DND-41 (cell line): Measurements from ENCODE around the gene INTS1.

ENCODE experiments used
- EZH2 ChIP-seq: IDR thresholded peaks from 3 replicates; pipeline ENCODE4 v1.6.1; 2012; ENCODE audit warnings: borderline replicate concordance, low read depth, mild to moderate bottlenecking, moderate library complexity, low read length, inconsistent platforms; ENCODE audit not compliant: severe bottlenecking
- TF ChIP-seq, protein P1 (sequence below): IDR thresholded peaks from 2 replicates; pipeline ENCODE4 v1.5.1; 2012; ENCODE audit warnings: borderline replicate concordance, low read length, moderate library complexity, mild to moderate bottlenecking; ENCODE audit not compliant: poor library complexity, severe bottlenecking; ENCODE audit errors: extremely low read depth

DNA sequence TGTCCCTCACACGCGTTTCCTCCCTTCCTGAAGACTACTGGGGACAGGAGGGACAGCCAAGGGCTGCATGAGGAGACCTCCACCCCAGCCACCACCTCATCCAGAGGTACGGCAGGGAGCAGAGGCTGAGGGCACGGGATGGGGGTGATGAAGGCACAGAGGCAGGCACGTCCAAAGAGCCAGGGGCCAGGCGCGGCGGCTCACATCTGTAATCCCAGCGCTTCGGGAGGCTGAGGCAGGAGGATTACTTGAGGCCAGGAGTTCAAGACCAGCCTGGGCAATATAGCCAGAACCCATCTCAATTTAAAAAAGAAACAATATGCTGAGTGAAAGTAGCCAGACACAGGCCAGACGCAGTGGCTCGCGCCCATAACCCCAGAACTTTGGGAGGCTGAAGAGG is 48.2 kb downstream of the INTS1 start:
- TF ChIP-seq, protein P1, sequence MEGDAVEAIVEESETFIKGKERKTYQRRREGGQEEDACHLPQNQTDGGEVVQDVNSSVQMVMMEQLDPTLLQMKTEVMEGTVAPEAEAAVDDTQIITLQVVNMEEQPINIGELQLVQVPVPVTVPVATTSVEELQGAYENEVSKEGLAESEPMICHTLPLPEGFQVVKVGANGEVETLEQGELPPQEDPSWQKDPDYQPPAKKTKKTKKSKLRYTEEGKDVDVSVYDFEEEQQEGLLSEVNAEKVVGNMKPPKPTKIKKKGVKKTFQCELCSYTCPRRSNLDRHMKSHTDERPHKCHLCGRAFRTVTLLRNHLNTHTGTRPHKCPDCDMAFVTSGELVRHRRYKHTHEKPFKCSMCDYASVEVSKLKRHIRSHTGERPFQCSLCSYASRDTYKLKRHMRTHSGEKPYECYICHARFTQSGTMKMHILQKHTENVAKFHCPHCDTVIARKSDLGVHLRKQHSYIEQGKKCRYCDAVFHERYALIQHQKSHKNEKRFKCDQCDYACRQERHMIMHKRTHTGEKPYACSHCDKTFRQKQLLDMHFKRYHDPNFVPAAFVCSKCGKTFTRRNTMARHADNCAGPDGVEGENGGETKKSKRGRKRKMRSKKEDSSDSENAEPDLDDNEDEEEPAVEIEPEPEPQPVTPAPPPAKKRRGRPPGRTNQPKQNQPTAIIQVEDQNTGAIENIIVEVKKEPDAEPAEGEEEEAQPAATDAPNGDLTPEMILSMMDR = no peak
- TF ChIP-seq EZH2 = no peak
